ENCODE results near the gene EFNA5.

EFNA5 gene

DNA sequence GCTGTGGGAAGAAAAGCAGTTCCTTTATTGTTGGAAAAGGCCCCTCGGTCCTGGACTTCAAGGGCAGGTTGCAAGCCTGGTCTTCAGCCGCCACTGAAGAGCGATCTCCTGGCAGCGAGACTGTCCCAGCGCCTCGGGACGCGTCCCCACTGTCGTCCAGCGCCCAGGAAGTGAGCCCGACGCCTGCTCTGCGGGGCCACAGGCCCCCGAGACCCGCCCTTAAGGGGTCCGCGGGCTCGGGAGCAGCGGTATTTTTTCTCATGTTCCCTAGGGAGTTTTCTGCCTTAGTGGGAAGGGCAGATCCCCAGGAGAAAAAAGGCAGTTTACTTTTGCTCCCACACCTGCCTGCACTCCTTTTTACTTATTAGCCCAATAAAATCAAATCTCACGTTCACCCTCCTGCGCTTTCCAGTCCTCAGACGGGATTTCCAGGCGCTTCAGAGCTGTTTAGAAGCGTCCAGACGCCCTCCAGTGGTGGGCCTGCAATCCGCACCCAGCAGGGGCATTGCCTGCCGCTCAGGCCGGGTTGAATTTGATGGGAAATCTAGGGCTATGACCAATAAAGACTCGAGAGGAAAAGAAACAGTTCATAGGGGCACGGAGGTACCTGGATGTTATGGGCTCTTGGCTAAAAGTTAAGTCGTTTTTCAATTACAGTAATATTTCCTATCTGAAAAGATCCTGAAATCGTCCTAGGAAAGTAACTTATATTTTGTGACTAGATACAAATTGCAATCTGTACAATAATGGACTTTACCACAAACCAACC lies 2.8 kb upstream of the EFNA5 start:
- TF ChIP-seq, protein P1, sequence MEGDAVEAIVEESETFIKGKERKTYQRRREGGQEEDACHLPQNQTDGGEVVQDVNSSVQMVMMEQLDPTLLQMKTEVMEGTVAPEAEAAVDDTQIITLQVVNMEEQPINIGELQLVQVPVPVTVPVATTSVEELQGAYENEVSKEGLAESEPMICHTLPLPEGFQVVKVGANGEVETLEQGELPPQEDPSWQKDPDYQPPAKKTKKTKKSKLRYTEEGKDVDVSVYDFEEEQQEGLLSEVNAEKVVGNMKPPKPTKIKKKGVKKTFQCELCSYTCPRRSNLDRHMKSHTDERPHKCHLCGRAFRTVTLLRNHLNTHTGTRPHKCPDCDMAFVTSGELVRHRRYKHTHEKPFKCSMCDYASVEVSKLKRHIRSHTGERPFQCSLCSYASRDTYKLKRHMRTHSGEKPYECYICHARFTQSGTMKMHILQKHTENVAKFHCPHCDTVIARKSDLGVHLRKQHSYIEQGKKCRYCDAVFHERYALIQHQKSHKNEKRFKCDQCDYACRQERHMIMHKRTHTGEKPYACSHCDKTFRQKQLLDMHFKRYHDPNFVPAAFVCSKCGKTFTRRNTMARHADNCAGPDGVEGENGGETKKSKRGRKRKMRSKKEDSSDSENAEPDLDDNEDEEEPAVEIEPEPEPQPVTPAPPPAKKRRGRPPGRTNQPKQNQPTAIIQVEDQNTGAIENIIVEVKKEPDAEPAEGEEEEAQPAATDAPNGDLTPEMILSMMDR (IDR thresholded peaks at IDR 0.05; ENCODE audit: low read depth, low read length, missing control alignments), result peak; percentile 99
- 0 out of 2 replicates have a peak overlapping the region, but pooled peaks have one; percentile 3 for H3K4me3 ChIP-seq (replicated peaks; ENCODE audit: low read depth, low read length)

DNA sequence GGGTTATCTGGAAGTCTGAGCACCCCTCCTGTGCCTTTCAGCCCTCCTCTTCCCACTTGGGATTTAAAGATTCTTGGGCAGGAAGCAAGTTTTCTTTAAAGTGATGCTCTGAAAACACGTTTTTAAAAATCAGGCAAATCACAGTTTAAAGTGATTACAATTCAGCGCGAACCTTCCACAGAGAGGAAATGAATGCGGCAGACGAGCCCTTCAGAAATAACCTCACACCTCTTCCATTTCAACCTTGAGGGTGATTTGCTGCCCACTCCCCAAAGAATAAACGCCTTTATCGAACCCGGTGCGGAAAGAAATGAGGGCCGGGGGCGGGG lies 2.3 kb upstream of the EFNA5 start:
- no peak for DNase-seq (ENCODE audit: extremely low read depth, low read depth)
- TF ChIP-seq, protein P1 (IDR thresholded peaks at IDR 0.05; ENCODE audit: low read depth, low read length, missing control alignments), result no peak

More for the DNA sequence above, 2.8 kb upstream of the EFNA5 start:
- peak; percentile 58 for DNase-seq (ENCODE audit: extremely low read depth, low read depth)

DNA sequence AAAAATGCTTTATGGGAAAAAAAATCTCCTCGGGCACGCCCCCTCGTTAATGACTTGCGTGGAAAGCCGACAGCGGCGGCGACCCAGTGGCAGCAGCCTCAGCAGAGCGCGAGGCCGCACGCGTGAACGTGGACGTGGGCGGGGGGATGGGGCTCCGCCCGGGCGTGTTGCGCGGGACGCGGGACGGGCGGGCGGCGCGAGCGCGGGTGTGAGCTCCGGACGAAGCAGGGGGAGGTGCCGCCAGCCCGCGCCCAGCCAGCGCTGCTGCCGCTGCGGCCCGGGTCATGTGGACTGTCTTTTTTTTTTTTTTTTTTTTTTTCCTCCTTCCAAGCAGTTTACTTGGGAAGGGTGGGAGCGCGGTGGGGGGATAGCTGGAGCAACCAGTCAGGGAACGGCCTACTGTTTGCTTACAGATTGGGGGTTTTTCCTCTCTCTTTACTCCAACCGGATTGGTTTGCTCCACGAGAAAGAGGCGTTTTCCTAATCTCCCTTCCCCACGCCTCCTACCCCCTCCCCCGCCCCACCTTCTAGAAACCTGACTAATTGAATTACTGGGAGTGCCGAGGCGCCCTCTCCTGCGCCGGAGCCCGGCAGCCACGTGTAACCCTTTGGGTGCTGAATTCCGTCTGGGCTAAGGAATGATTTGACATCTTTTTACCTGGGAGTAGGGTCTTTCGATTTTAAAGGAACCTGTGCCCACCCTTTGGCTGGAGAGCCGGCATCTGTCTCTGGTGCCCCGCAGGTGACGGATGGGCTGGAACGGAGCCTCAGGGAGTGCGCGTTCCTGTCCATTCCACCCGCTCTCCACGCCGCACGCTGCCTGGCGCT lies 1.7 kb upstream of the EFNA5 start:
- H3K4me3 ChIP-seq (replicated peaks; ENCODE audit: low read depth, low read length), result peak overlapping the region; percentile 30
- no peak for DNase-seq (ENCODE audit: extremely low read depth, low read depth)
- TF ChIP-seq, protein P1 (IDR thresholded peaks at IDR 0.05; ENCODE audit: low read depth, low read length, missing control alignments), result no peak

More for the DNA sequence above, 2.3 kb upstream of the EFNA5 start:
- 0 out of 2 replicates have a peak overlapping the region, but pooled peaks have one; percentile 3 for H3K4me3 ChIP-seq (replicated peaks; ENCODE audit: low read depth, low read length)

DNA sequence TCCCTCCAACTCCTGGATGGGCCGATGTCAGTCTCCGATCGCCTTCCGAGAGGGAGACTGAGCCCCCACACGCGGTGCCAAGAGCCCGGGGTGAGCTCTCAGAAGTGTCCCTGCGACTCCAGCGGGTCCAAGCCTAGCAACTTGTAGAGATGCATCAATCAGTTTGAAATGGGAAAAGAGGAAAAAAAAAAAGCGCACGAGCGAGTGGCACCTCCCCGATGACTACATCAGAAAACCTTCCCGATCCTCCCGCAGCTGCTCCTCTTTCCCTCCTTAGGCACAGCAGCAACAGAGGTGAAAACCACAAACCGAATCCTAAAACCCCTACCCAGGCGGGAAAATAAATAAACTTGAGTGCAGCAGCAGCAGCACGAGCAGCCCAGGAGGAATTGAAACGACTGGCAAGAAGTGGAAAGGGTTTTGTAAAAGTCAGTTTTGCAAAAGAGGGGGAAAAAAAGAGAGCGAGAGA lies 1.0 kb upstream of the EFNA5 start:
- TF ChIP-seq, protein P1 (IDR thresholded peaks at IDR 0.05; ENCODE audit: low read depth, low read length, missing control alignments), result no peak
- peak overlapping the region; percentile 30 for H3K4me3 ChIP-seq (replicated peaks; ENCODE audit: low read depth, low read length)
- DNase-seq (ENCODE audit: extremely low read depth, low read depth), result no peak

DNA sequence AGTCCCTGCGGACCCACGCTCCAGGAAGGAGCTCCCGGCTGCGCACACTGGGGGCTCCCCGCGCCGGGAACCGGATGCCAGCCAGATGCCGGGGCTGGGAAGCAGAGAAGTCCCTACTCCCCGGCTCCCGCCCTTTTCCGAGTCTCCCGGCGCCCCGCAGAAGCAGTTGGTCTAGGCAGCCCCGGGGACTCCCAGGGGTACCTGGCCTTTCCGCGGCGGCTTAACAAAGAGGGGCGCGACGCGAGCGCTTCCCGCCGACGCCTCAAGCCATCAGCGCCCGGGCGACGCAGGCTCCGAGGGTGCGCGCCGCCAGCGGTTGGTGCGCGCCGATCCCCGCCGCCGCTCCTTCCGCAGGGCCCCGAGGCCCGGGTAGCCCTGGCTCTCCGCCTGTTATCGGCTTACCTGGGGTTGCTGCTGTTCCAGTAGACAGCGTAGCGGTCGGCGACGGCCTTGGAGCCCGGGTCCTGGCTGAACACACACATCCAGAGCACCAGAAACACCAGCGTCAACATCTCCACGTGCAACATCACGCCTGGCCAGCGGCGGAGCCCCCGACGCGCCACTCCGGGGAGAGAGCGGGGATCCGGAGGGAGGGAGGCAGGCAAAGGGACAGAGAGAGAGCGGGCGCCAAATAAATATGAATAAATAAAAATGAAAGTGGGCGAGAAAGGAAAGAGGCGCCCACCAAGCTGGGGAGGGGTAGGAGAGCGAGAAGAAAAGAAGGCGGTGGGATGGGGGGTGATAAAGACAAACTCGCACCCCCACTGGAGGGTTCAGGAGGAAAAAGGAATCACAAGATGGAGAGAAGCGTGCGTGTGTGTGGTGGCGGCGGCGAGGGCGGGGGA lies 428 bp downstream of the EFNA5 start:
- TF ChIP-seq, protein P1 (IDR thresholded peaks at IDR 0.05; ENCODE audit: low read depth, low read length, missing control alignments), result no peak
- DNase-seq (ENCODE audit: extremely low read depth, low read depth), result no peak
- H3K4me3 ChIP-seq (replicated peaks; ENCODE audit: low read depth, low read length), result peak overlapping the region; percentile 27
